GM12878 (cell line): Measurements from ENCODE around the gene TTC9C. TPM values are rescaled to one million over a fixed set of nuclear protein-coding genes. Genes with fewer than 3 reads are reported as not detected.
"Not testable (repeated sequence)": the region's sequence is repeated elsewhere in the genome, so short reads cannot be mapped to it uniquely, and the experiment has no call there.

Experiments used
- ATAC-seq: fragments of 200-7000 bp; cut with Tn5 transposase; 3 replicates; pipeline ENCODE4 v1.9.1; 2020; ENCODE audit warnings: mild to moderate bottlenecking, moderate library complexity
- BruUV-seq: library from RNA; stranded (reverse); fragments of 400-500 nt; replicated peaks from 2 replicates; lab custom pipeline; 2021; lab: Mats Ljungman, UMichigan
- CTCF ChIA-PET: fragments of 300-600 bp; sonication (Branson Sonifier 250); formaldehyde crosslinking; extraction: SDS; loops from one replicate; lab custom pipeline; 2021; ENCODE audit warnings: inconsistent platforms; lab: Yijun Ruan, JAX
- POLR2A ChIA-PET: fragments of 350-600 bp; formaldehyde crosslinking; extraction: SDS; loops from one replicate; lab custom pipeline; 2021; ENCODE audit warnings: inconsistent platforms; lab: Charles Lee
- RAD21 ChIA-PET: fragments of 300-600 bp; sonication (Branson Sonifier 250); formaldehyde crosslinking; loops from one replicate; lab custom pipeline; 2023; ENCODE audit warnings: antibody characterized with exemption; ENCODE audit not compliant: unreplicated experiment; lab: Charles Lee
- SMC1A ChIA-PET: fragments of 300-600 bp; sonication (Branson Sonifier 250); formaldehyde crosslinking; loops from one replicate; lab custom pipeline; 2023; ENCODE audit not compliant: unreplicated experiment, uncharacterized antibody; lab: Charles Lee
- DNase-seq: peaks from one replicate; pipeline ENCODE4 v3.0.0-alpha.2; 2011; ENCODE audit warnings: low read depth, low spot score
- FAIRE-seq: peaks from 3 replicates; lab custom pipeline; 2011; peaks lifted over from hg19 to GRCh38; lab: Jason Lieb, UNC
- H2AFZ ChIP-seq: 2 replicates; pipeline ENCODE4 v1.6.0; 2011; ENCODE audit warnings: low read depth, low read length, control low read depth; ENCODE audit not compliant: control insufficient read depth
- H3K27ac ChIP-seq: 2 replicates; pipeline ENCODE4 v1.5.1; 2011; ENCODE audit warnings: control low read depth; ENCODE audit not compliant: control insufficient read depth, insufficient read depth
- H3K27me3 ChIP-seq, 2 experiments: replicated peaks in 1 of 2; 2 replicates each; pipeline versions ENCODE4 v1.6.0 to v1.6.1; 2011; ENCODE audit warnings: low read length in 1 of 2; ENCODE audit not compliant: control insufficient read depth in 2 of 2, insufficient read depth in 2 of 2
- H3K36me3 ChIP-seq, 2 experiments: 2 replicates each; pipeline ENCODE4 v1.5.1; 2011; ENCODE audit warnings: low read length in 1 of 2; ENCODE audit not compliant: control insufficient read depth in 2 of 2, insufficient read depth in 2 of 2
- H3K4me1 ChIP-seq: 2 replicates; pipeline ENCODE4 v1.6.1; 2011; ENCODE audit warnings: mild to moderate bottlenecking, low read length, moderate library complexity, mixed read lengths; ENCODE audit not compliant: control insufficient read depth, insufficient read depth
- H3K4me2 ChIP-seq: 2 replicates; pipeline ENCODE4 v1.6.0; 2011; ENCODE audit warnings: control low read depth; ENCODE audit not compliant: control insufficient read depth, insufficient read depth
- H3K4me3 ChIP-seq: fragments of 200-600 bp; sonication (generic); 2 replicates; pipeline ENCODE4 v1.5.1; 2016
- H3K79me2 ChIP-seq: 2 replicates; pipeline ENCODE4 v1.6.0; 2011; ENCODE audit warnings: low read length; ENCODE audit not compliant: control insufficient read depth, insufficient read depth
- H3K9ac ChIP-seq: 2 replicates; pipeline ENCODE4 v1.8.0; 2011; ENCODE audit warnings: low read length, control low read depth, mixed read lengths; ENCODE audit not compliant: control insufficient read depth, insufficient read depth
- H3K9me3 ChIP-seq: replicated peaks from 3 replicates; pipeline ENCODE4 v1.5.1; 2011; ENCODE audit warnings: mild to moderate bottlenecking, low read length; ENCODE audit not compliant: control insufficient read depth, insufficient read depth
- H4K20me1 ChIP-seq: 2 replicates; pipeline ENCODE4 v1.6.0; 2011; ENCODE audit not compliant: control insufficient read depth, insufficient read depth
- E2F4 ChIP-seq: IDR thresholded peaks from 2 replicates; pipeline ENCODE4 v1.6.1; 2012; ENCODE audit warnings: low read depth, low read length, improper control_type of control experiment
- JUNB ChIP-seq: IDR thresholded peaks from 2 replicates; pipeline ENCODE4 v1.6.1; 2016; ENCODE audit warnings: antibody characterized with exemption, mild to moderate bottlenecking
- WGBS: methylation state at CpG from one replicate; pipeline ENCODE4 v1.1.6; 2016; ENCODE audit warnings: low lambda C conversion rate; ENCODE audit not compliant: insufficient replicate concordance, insufficient coverage; ENCODE audit errors: missing lambda C conversion rate; 5-methylcytosine and 5-hydroxymethylcytosine counted together
- in situ Hi-C: fragments of 300-500 bp; cut with MboI; formaldehyde crosslinking; loops from 9 replicates; pipeline ENCODE4 v1.14.3; 2018; ENCODE audit warnings: mixed read lengths
- intact Hi-C: fragments of 100-400 bp; cut with micrococcal nuclease; formaldehyde crosslinking; loops from one replicate; pipeline ENCODE4 v1.14.2; 2022; ENCODE audit not compliant: unreplicated experiment
- polyA plus RNA-seq, 11 experiments: library from polyadenylated mRNA; depleted of rRNA in 4 of 11; unstranded in 6 of 11; stranded (reverse) in 5 of 11; fragments of >200 nt; fragmentation: Nextera tagmentation in 4 of 11; fragmentation: Illumina TruSeq in 1 of 11; extraction: Ambion mirVana in 4 of 11; extraction: Trizol in 1 of 11; gene quantifications; 1 replicate in 1 of 11; 2 replicates in 10 of 11; pipeline versions ENCODE4 v1.2.1 to v1.2.3, GENCODE V29; 2011 to 2016; ENCODE audit warnings: inconsistent platforms in 2 of 11, missing spikeins in 2 of 11, low read depth in 1 of 11
- total RNA-seq, 4 experiments: library from RNA; depleted of rRNA in 3 of 4; stranded (reverse); fragments of >200 nt in 3 of 4; fragmentation: Illumina TruSeq in 1 of 4; extraction: Trizol in 1 of 4; gene quantifications; 2 replicates each; pipeline versions ENCODE4 v1.2.1 to v1.2.3, GENCODE V29; 2013 to 2021

TTC9C gene
- total and polyA plus RNA-seq, 10 of the 15 experiments (the other 5 are each of a cell fraction or from before 2014, with no cell fraction given) = 42.0 to 72.3 (median 50.4) TPM

GRCh38 chr11:62702246-62702645 lies 26.0 kb upstream of the TTC9C start:
- Histone ChIP-seq H3K79me2 (no peaks in the 10 kb centered on the region), H4K20me1 (no peaks in the 10 kb centered on the region), H3K4me2 (no peak overlapping the region), H3K36me3 (peaks cover 0 to under 1% of the 10 kb centered on the region in 2 experiments; a peak in 2 of 4 replicates), H3K4me1 (peaks cover 9% of the 10 kb centered on the region), H3K27ac (no peak overlapping the region), H3K27me3 (no peaks in the 10 kb centered on the region), H3K4me3 (no peak overlapping the region), H3K9ac (no peak overlapping the region), H2AFZ (no peak overlapping the region), H3K9me3 (no peaks in the 10 kb centered on the region)
- in situ Hi-C loops (no loop called here), intact Hi-C loops (no loop called here)
- SMC1A ChIA-PET = interaction anchor here (1.6 kb wide), 1 partner anchor 21 kb away, joined by 4 read pairs; no protein-coding TSS in a partner anchor
- FAIRE-seq (no peak), ATAC-seq (no peak), DNase-seq (no peak)
- CTCF ChIA-PET = interaction anchor here (0.6 to 1.1 kb wide), 6 partner anchors 14 to 297 kb away, joined by 3 read pairs; partner anchors contain the start of genes STX5 and TUT1
- RAD21 ChIA-PET = no interaction called here
- peak; percentile 67 for TF ChIP-seq JUNB
- TF ChIP-seq E2F4 = no peak
- POLR2A ChIA-PET = interaction anchor here (0.5 to 1.3 kb wide), 4 partner anchors 37 to 167 kb away, joined by 3 to 10 read pairs (median 4); partner anchors contain the start of genes C11orf98 and CSKMT
- TSS peak; percentile 43 for BruUV-seq
- WGBS = 54% methylated on average over 11 of the region's 11 CpGs

- H3K4me2 ChIP-seq, H4K20me1 ChIP-seq, H3K79me2 ChIP-seq, DNase-seq, H3K9me3 ChIP-seq, H2AFZ ChIP-seq, H3K9ac ChIP-seq, H3K27ac ChIP-seq, ATAC-seq, intact Hi-C loops, H3K36me3 ChIP-seq, BruUV-seq, in situ Hi-C loops, H3K27me3 ChIP-seq, FAIRE-seq, H3K4me3 ChIP-seq: not testable (repeated sequence)
- peaks cover 26% of the 10 kb centered on the region for H3K4me1 ChIP-seq
- WGBS = 83% methylated on average over 4 of the region's 4 CpGs
- ChIA-PET SMC1A (interaction anchor here (0.7 to 1.0 kb wide), 2 partner anchors 23 to 309 kb away, joined by 3 to 6 read pairs; no protein-coding TSS in a partner anchor), CTCF (interaction anchor here (1.3 to 1.9 kb wide), 2 partner anchors 10 to 111 kb away, joined by 3 to 10 read pairs; no protein-coding TSS in a partner anchor), POLR2A (interaction anchor here (0.6 kb wide), 1 partner anchor 1420 kb away, joined by 8 read pairs; no protein-coding TSS in a partner anchor), RAD21 (interaction anchor here (1.1 kb wide), 1 partner anchor 23 kb away, joined by 5 read pairs; the partner anchor contains the start of gene HNRNPUL2)
Observed at GRCh38 chr11:62703921-62704320, 24.4 kb upstream of the TTC9C start.
